ENCODE data around the gene EEF2K.

DNA sequence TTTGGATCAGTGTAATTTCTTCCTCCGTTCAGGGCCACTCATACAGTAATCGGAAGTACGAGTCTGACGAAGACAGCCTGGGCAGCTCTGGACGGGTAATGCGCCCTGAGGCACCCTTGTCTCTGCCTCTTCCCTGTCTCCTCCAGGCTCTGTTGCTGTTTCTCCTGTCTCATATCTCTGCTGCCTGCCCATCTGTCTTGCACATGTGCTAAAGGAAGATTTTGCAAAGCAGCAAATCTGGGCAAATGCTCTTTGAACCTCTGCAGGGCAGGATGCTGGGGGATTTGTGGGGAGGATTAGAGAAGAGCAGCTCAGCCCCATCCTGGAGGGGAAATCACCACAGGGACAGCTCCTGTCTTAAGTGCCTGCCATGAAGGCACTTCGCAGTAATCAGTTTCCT lies 58.7 kb downstream of the EEF2K start:
- TF ChIP-seq, protein P1, sequence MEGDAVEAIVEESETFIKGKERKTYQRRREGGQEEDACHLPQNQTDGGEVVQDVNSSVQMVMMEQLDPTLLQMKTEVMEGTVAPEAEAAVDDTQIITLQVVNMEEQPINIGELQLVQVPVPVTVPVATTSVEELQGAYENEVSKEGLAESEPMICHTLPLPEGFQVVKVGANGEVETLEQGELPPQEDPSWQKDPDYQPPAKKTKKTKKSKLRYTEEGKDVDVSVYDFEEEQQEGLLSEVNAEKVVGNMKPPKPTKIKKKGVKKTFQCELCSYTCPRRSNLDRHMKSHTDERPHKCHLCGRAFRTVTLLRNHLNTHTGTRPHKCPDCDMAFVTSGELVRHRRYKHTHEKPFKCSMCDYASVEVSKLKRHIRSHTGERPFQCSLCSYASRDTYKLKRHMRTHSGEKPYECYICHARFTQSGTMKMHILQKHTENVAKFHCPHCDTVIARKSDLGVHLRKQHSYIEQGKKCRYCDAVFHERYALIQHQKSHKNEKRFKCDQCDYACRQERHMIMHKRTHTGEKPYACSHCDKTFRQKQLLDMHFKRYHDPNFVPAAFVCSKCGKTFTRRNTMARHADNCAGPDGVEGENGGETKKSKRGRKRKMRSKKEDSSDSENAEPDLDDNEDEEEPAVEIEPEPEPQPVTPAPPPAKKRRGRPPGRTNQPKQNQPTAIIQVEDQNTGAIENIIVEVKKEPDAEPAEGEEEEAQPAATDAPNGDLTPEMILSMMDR (IDR thresholded peaks at IDR 0.05), result no peak
- TF ChIP-seq ZFX (IDR thresholded peaks at IDR 0.05; ENCODE audit: borderline replicate concordance), result no peak
